ENCODE data around the gene DUSP9.

DNA sequence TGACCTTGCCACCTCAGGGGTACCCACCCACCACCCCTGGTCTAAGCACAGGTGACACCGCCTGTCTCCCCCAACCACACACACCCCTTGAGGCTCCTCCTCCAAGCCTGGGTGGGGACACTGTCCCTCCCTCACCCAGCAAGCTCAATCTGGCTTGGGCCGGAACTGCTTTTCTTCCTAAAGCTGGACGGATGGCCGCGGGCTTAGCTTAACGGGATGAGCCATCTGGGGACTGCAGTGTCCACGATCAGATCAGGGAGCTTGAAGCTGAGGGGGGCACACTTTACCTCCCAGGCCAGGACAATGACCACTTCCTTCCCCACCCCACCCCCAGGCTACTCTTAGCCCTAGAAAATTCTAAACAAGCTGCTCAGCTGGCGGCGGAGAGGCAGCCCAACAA is 39.7 kb downstream of the DUSP9 start:
- TF ChIP-seq, protein P1, sequence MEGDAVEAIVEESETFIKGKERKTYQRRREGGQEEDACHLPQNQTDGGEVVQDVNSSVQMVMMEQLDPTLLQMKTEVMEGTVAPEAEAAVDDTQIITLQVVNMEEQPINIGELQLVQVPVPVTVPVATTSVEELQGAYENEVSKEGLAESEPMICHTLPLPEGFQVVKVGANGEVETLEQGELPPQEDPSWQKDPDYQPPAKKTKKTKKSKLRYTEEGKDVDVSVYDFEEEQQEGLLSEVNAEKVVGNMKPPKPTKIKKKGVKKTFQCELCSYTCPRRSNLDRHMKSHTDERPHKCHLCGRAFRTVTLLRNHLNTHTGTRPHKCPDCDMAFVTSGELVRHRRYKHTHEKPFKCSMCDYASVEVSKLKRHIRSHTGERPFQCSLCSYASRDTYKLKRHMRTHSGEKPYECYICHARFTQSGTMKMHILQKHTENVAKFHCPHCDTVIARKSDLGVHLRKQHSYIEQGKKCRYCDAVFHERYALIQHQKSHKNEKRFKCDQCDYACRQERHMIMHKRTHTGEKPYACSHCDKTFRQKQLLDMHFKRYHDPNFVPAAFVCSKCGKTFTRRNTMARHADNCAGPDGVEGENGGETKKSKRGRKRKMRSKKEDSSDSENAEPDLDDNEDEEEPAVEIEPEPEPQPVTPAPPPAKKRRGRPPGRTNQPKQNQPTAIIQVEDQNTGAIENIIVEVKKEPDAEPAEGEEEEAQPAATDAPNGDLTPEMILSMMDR (optimal IDR thresholded peaks at IDR 0.05 in 1 of 3, IDR thresholded peaks at IDR 0.05 in 1 of 3, conservative IDR thresholded peaks at IDR 0.05 in 1 of 3; ENCODE audit: extremely low read depth in 1 of 3, insufficient read depth in 2 of 3, low read length in 3 of 3), result no peak
- TF ChIP-seq EZH2 (IDR thresholded peaks at IDR 0.05; ENCODE audit: low read length), result no peak

All from keratinocyte (primary cell).